Measurements from ENCODE around the gene KCNQ1OT1.
"Not testable (repeated sequence)": the region's sequence is repeated elsewhere in the genome, so short reads cannot be mapped to it uniquely, and the experiment has no call there.

KCNQ1OT1 gene

GRCh38 chr11:2650343-2650867, 49.4 kb downstream of the KCNQ1OT1 start:
- no peak for DNase-seq

DNA sequence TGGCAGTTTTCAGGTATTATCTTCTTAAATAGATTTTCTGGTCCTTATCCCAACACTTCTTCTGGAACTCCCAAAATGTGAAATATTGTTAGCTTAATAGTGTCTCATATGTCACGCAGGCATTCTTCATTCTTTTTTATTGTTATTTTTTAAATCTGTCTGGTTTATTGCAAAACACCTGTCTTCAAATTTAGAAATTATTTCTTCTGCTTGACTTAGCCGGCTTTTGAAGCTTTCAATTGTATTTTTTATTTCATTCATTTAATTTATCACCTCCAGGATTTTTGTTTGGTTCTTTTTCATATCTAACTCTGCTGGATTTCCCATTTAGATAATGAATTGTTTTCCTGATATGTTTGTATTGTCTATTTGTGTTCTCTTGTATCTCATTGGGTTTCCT, 49.9 kb downstream of the KCNQ1OT1 start:
- no peak for DNase-seq

DNA sequence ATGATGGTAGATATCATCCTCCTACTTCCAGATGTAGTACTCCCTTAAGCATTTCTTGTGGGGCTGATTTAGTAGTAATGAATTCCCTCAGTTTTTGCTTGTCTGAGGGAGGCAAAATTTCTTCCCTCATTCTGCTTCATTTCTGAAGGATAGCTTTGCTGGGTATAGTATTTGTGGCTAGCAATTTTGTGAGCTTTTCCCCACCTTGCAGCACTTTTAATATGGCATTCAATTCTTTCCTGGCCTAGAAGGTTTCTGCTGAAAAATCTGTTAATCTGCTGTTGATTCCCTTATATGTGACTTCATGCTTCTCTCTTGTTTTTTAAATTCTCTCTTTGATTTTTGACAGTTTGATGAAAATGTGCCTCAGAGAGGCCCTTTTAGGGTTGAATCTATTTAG, 50.4 kb downstream of the KCNQ1OT1 start:
- DNase-seq = no peak

GRCh38 chr11:2647953-2648352, 51.8 kb downstream of the KCNQ1OT1 start:
- DNase-seq = no peak

DNA sequence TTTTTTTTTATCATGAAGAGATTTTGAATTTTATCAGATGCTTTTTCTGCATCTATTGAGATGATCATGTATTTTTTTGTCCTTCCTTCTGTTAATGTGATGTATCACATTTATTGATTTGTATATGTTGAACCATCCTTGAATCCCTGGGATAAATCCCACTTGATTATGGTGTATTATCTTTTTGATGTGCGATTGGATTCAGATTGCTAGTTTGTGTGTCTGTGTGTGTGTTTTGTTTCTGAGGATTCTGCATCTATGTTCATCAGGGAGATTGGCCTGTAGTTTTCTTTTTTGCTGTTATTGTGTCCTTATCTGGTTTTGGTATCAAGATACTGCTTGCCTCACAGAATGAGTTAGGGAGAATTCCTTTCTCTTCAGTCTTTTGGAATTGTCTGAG, 52.6 kb downstream of the KCNQ1OT1 start:
- DNase-seq = no peak

GRCh38 chr11:2645779-2646118, 54.0 kb downstream of the KCNQ1OT1 start:
- DNase-seq = no peak

- DNase-seq = no peak
Observed at GRCh38 chr11:2644844-2645778, 54.7 kb downstream of the KCNQ1OT1 start.

DNA sequence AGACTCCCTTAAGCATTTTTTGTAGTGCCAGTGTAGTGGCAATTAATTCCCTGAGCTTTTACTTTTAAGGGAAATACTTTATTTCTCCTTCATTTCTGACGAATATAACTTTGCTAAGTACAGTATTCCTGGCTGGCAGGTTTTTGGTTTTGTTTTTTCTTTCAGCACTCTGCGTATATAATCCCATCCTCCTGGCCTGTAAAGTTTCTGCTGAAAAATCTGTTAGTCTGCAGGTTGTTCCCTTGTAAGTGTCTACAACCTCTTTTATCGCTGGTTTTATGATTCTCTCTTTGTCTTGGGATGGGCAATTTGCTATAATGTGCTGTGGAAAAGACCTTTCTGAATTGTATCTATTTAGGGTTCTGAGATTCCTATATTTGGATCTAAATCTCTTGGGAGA, 56.0 kb downstream of the KCNQ1OT1 start:
- DNase-seq = no peak

- no peak for DNase-seq
Observed at GRCh38 chr11:2641623-2642022, 58.2 kb downstream of the KCNQ1OT1 start.

DNA sequence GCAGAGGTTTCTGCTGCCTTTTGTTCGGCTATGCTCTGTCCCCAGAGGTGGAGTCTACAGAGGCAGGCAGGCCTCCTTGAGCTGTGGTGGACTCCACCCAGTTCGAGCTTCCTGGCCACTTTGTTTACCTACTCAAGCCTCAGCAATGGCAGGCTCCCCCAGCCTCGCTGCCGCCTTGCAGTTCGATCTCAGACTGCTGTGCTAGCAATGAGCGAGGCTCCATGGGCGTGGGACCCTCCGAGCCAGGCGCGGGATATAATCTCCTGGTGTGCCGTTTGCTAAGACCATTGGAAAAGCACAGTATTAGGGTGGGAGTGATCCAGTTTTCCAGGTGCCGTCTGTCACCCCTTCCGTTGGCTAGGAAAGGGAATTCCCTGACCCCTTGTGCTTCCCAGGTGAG, 60.0 kb downstream of the KCNQ1OT1 start:
- not testable (repeated sequence) for DNase-seq

- no peak for DNase-seq
Observed at GRCh38 chr11:2631161-2631560, 68.6 kb downstream of the KCNQ1OT1 start.

DNA sequence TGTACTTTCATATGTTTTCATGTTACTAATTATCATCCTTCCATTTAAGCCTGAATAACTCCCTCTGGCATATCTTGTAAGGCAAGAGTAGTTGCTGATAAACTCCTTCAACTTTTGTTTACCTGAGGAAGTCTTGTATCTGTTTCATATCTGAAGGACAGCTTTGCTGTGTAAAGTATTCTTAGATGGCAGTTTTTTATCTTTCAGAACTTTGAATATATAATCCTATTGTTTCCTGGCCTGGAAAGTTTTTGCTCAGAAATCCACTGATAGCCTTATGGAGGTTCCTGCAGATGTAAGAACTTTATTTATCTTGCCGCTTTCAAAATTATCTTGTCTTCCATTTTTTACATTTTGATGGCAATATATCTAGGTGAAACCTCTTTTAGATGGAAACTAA, 69.1 kb downstream of the KCNQ1OT1 start:
- no peak for DNase-seq

- DNase-seq = no peak
Observed at GRCh38 chr11:2625183-2625582, 74.6 kb downstream of the KCNQ1OT1 start.

GRCh38 chr11:2621894-2622293, 77.9 kb downstream of the KCNQ1OT1 start:
- no peak for DNase-seq

DNA sequence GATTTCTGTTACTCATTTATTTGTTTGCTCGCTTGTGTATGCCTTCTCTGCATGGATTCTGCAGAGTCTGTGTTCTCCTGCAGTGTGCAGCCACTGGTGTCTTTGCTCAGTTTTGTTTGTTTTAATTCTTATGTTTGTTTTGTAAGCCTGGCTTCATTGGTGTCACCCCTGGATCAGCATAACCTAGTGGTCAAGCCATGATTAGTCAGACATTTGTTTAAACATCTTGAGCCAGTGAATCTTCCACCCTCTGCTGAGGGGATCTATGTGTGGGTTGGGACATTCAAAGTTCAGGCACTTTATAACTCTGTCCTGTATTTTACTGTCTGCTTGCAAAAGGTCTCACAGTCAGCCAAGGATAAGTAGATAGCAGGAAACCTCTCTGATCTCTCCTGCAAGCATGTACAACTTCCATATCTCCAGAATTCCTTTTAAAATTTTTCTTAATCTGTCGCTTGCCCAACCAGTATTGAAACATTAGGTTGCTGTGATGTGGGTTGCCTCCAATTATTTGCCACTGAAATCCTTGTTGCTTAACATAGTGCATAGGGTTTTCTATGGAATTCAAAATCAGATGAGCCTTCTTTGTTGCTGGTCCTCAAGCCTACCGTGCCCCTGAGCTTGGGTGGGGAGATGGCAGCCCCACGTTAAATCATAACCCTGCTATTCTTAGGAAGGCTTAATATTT, 86.8 kb downstream of the KCNQ1OT1 start:
- no peak for DNase-seq

DNA sequence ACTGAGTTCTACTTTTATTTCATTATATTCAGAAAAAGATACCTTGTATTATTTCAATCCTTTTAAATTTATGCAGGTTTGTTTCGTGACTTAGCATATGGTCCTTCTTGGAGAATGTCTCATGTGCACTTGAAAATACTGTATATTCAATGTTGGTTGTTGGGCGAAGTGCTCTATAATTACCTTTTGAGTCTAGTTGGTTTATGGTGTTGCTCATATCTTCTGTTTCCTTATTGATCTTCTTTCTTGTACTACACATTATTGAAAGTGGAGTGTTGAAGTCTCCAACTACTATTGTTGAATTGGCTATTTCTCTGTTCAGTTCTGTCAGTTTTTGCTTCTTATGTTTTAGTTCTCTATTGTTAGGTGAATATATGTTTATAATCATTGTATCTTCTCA, 90.4 kb downstream of the KCNQ1OT1 start:
- no peak for DNase-seq

DNA sequence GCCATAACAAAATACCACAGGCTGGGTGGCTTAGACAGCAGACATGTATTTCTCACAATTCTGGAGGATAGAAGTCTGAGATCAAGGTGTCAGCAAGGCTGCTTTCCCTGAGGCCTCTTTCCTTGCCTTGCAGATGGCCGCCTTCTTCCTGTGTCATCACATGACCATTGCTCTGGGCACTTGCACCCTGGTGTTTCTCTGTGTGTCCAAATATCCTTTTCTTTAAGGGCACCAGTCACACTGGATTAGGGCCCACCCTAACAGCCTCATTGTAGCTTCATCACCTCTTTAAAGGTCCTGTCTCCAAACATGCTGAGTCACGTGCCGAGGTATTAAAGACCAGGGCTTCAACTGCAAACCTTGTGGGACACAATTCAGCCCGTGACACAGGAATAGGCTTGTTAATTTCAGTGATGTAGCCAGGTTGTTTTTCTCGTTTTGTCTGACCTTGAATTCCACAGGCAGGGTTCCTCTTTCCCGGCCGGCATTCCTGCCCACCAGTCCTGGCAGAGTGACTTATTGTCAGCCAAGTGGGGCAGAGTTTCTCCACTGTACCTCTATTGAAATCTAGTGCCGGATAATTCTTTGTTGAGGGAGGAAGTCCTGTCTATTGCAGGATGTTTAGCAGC, 100.1 kb downstream of the KCNQ1OT1 start:
- DNase-seq = no peak

DNA sequence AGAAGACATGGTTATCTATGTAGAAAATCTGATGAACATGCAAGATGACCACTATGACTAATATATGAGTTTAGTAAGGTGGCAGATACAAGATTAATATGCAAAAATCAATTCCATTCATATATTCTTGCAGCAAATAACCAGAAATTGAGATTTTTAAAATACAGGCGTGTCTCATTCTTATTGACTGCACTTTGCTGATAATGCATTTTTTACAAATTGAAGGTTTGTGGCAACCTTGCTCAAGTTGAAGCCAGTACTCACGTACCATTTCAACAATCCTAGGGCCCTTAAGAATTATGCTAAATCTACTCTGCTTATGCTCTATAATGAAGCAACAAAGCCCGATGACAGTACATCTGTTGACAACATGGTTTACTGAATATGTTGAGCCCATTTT, 104.6 kb downstream of the KCNQ1OT1 start:
- no peak for DNase-seq

- no peak for DNase-seq
Observed at GRCh38 chr11:2594267-2594666, 105.5 kb downstream of the KCNQ1OT1 start.

GRCh38 chr11:2593393-2593950, 106.3 kb downstream of the KCNQ1OT1 start:
- DNase-seq = no peak

GRCh38 chr11:2592559-2593392, 107.0 kb downstream of the KCNQ1OT1 start:
- no peak for DNase-seq

DNA sequence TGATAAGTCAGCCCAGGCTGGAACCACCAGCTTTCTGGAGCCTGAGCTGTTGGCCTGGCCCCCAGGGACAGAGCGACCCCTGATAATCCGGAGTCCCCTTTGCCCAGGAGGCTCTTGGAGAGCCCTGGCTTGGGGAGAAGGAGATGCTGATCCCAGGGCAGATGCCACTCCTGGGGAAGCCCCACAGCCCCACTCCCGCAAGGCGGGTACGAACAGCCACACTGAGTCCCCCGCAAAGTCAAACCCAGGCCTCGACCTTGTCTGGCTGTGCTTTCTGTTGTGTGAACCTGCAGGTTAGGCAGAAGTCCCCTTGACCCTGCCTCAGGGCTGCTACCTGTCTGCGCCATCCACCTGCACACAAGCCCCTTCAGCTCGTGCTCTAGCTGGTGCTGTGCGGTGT, 108.0 kb downstream of the KCNQ1OT1 start:
- DNase-seq = no peak

Measured in CD4-positive, alpha-beta T cell treated with Interleukin-6 for 4 hours (primary cell).